ENCODE measurements around the gene MAN2A2. TPM values are rescaled to one million over a fixed set of nuclear protein-coding genes. Genes with fewer than 3 reads are reported as not detected.
"Not testable (repeated sequence)": the region's sequence is repeated elsewhere in the genome, so short reads cannot be mapped to it uniquely, and the experiment has no call there.

The MAN2A2 gene
- total RNA-seq, 1 donor from 2014 or later = 16.8 TPM

GRCh38 chr15:90917569-90917968 is 14.5 kb downstream of the MAN2A2 start:
- DNase-seq (ENCODE audit: low read depth) = no peak

GRCh38 chr15:90918034-90918788 is 15.1 kb downstream of the MAN2A2 start:
- no peak for DNase-seq (ENCODE audit: low read depth)

GRCh38 chr15:90918835-90919234 is 15.7 kb downstream of the MAN2A2 start:
- no peak for DNase-seq (ENCODE audit: low read depth)

- DNase-seq (ENCODE audit: low read depth) = no peak
Observed at GRCh38 chr15:90921887-90922286, 18.8 kb downstream of the MAN2A2 start.

GRCh38 chr15:90922712-90923322 is 19.7 kb downstream of the MAN2A2 start:
- not testable (repeated sequence) for DNase-seq (ENCODE audit: low read depth)

GRCh38 chr15:90924375-90924774 is 21.3 kb downstream of the MAN2A2 start:
- DNase-seq (ENCODE audit: low read depth) = no peak

GRCh38 chr15:90926766-90927165 is 23.7 kb downstream of the MAN2A2 start:
- DNase-seq (ENCODE audit: low read depth) = not testable (repeated sequence)

- not testable (repeated sequence) for DNase-seq (ENCODE audit: low read depth)
Observed at GRCh38 chr15:90928106-90928505, 25.0 kb downstream of the MAN2A2 start.

- DNase-seq (ENCODE audit: low read depth) = no peak
Observed at GRCh38 chr15:90929246-90930019, 26.3 kb downstream of the MAN2A2 start.

- no peak for DNase-seq (ENCODE audit: low read depth)
Observed at GRCh38 chr15:90930861-90931574, 27.9 kb downstream of the MAN2A2 start.

- no peak for DNase-seq (ENCODE audit: low read depth)
Observed at GRCh38 chr15:90931575-90931827, 28.4 kb downstream of the MAN2A2 start.

GRCh38 chr15:90931828-90932659 is 28.9 kb downstream of the MAN2A2 start, which contains the start of gene HDDC3:
TSS of gene HDDC3 (minus strand) at chr15:90932549. CDS start at chr15:90932540, 9 bp downstream.
- peak; percentile 92 for DNase-seq (ENCODE audit: low read depth)

GRCh38 chr15:90932660-90932991 is 29.5 kb downstream of the MAN2A2 start:
- DNase-seq (ENCODE audit: low read depth) = no peak

GRCh38 chr15:90933301-90933700 is 30.2 kb downstream of the MAN2A2 start:
- DNase-seq (ENCODE audit: low read depth) = no peak

GRCh38 chr15:90934256-90934948 is 31.3 kb downstream of the MAN2A2 start:
- peak; percentile 87 for DNase-seq (ENCODE audit: low read depth)

- peak; percentile 89 for DNase-seq (ENCODE audit: low read depth)
Observed at GRCh38 chr15:90934949-90935751, 32.0 kb downstream of the MAN2A2 start, which contains the start of gene UNC45A. TSS of gene UNC45A (plus strand) at chr15:90935285. CDS start at chr15:90935325, 40 bp downstream.

GRCh38 chr15:90936823-90937222 is 33.7 kb downstream of the MAN2A2 start:
- no peak for DNase-seq (ENCODE audit: low read depth)

- DNase-seq (ENCODE audit: low read depth) = no peak
Observed at GRCh38 chr15:90938261-90938660, 35.2 kb downstream of the MAN2A2 start.

- no peak for DNase-seq (ENCODE audit: low read depth)
Observed at GRCh38 chr15:90939756-90940155, 36.7 kb downstream of the MAN2A2 start.
